GM06990 (cell line): ENCODE data around the gene KRTAP19-7.

Experiments used
- DNase-seq: peaks from one replicate; pipeline ENCODE4 v3.0.0-alpha.2; 2011; ENCODE audit not compliant: insufficient read length; ENCODE audit errors: extremely low read depth
- H3K27me3 ChIP-seq: replicated peaks from 2 replicates; pipeline ENCODE4 v1.6.0; 2011; ENCODE audit warnings: low read length; ENCODE audit not compliant: control insufficient read depth, insufficient read depth
- H3K36me3 ChIP-seq: 2 replicates; pipeline ENCODE4 v1.5.1; 2011; ENCODE audit warnings: low read length; ENCODE audit not compliant: control insufficient read depth, insufficient read depth
- H3K4me3 ChIP-seq: replicated peaks from 2 replicates; pipeline ENCODE4 v1.5.1; 2011; ENCODE audit warnings: low read depth, mild to moderate bottlenecking, control low read depth, low read length
- TF ChIP-seq, protein P1 (sequence below): IDR thresholded peaks from 2 replicates; pipeline ENCODE4 v1.5.1; 2011; ENCODE audit warnings: low read length, control low read depth, mild to moderate bottlenecking, inconsistent platforms; ENCODE audit not compliant: insufficient read depth, poor library complexity, severe bottlenecking

KRTAP19-7 gene

DNA sequence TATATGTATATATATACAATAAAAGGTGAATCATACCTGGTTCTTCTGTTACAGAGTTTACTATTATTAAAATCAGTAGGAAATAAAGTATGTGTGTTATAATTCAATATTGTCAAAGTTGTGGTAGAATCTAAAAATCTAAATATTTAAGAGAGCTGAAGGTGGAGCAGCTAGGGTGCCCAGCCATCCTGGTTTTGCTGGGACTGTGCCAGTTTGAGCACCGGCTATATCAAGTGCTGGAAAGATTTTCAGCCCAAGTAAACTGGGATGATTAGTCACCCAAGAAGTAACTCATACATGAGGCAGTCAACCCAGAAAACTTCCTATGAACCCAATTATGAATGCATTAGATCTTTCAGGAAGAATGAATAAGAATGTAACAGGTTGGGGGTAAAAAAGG is 42.2 kb downstream of the KRTAP19-7 start:
- no peak for DNase-seq
- no peaks in the 10 kb centered on the region for H3K27me3 ChIP-seq
- H3K4me3 ChIP-seq = no peak overlapping the region
- no peaks in the 10 kb centered on the region for H3K36me3 ChIP-seq
- TF ChIP-seq, protein P1, sequence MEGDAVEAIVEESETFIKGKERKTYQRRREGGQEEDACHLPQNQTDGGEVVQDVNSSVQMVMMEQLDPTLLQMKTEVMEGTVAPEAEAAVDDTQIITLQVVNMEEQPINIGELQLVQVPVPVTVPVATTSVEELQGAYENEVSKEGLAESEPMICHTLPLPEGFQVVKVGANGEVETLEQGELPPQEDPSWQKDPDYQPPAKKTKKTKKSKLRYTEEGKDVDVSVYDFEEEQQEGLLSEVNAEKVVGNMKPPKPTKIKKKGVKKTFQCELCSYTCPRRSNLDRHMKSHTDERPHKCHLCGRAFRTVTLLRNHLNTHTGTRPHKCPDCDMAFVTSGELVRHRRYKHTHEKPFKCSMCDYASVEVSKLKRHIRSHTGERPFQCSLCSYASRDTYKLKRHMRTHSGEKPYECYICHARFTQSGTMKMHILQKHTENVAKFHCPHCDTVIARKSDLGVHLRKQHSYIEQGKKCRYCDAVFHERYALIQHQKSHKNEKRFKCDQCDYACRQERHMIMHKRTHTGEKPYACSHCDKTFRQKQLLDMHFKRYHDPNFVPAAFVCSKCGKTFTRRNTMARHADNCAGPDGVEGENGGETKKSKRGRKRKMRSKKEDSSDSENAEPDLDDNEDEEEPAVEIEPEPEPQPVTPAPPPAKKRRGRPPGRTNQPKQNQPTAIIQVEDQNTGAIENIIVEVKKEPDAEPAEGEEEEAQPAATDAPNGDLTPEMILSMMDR = no peak

DNA sequence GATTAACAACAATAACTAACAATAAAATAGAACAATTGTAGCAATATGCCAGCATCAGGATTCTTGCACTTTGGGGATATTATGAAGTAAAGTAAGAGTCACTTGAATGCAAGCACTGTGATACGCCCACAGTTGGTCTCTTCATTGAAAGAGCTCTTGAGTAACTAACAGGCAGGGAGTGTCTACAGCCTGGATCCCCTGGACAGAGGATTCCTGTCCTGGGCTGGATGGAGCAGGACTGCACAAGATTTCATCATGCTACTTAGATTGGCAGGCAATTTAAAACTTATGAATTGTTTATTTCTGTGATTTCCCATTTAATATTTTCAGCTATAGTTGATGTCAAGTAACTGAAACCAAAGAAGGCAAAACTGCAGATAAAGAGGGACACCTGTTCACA is 45.4 kb downstream of the KRTAP19-7 start:
- H3K4me3 ChIP-seq = no peak overlapping the region
- H3K36me3 ChIP-seq = no peaks in the 10 kb centered on the region
- TF ChIP-seq, protein P1 = no peak
- DNase-seq = no peak
- H3K27me3 ChIP-seq = no peaks in the 10 kb centered on the region
